Effector memory CD4-positive, alpha-beta T cell (primary cell): Measurements from ENCODE around the gene PHF20.
"Not testable (repeated sequence)": the region's sequence is repeated elsewhere in the genome, so short reads cannot be mapped to it uniquely, and the experiment has no call there.

ENCODE experiments used
- DNase-seq, 3 donors: peaks; one replicate each; pipeline ENCODE4 v3.0.0-alpha.2; 2020
- H3K27ac ChIP-seq: 2 replicates; pipeline ENCODE4 v1.7.0; 2013; ENCODE audit warnings: mild to moderate bottlenecking, low read length, moderate library complexity; ENCODE audit not compliant: insufficient read depth, poor library complexity, severe bottlenecking
- H3K27me3 ChIP-seq: replicated peaks from 2 replicates; pipeline ENCODE4 v1.7.0; 2013; ENCODE audit warnings: mild to moderate bottlenecking, low read length; ENCODE audit not compliant: insufficient read depth, control insufficient read depth, poor library complexity, severe bottlenecking
- H3K36me3 ChIP-seq: 2 replicates; pipeline ENCODE4 v1.7.0; 2013; ENCODE audit warnings: mild to moderate bottlenecking, low read length, moderate library complexity; ENCODE audit not compliant: control insufficient read depth, insufficient read depth
- H3K4me1 ChIP-seq: 2 replicates; pipeline ENCODE4 v1.7.0; 2013; ENCODE audit warnings: low read length, mild to moderate bottlenecking; ENCODE audit not compliant: control insufficient read depth, insufficient read depth, poor library complexity, severe bottlenecking
- H3K4me3 ChIP-seq: 2 replicates; pipeline ENCODE4 v1.7.0; 2013; ENCODE audit warnings: low read length, low read depth, mild to moderate bottlenecking; ENCODE audit not compliant: insufficient read depth, poor library complexity, severe bottlenecking
- H3K9me3 ChIP-seq: 2 replicates; pipeline ENCODE4 v1.7.0; 2013; ENCODE audit warnings: mild to moderate bottlenecking, low read length, moderate library complexity; ENCODE audit not compliant: control insufficient read depth

Gene PHF20

DNA sequence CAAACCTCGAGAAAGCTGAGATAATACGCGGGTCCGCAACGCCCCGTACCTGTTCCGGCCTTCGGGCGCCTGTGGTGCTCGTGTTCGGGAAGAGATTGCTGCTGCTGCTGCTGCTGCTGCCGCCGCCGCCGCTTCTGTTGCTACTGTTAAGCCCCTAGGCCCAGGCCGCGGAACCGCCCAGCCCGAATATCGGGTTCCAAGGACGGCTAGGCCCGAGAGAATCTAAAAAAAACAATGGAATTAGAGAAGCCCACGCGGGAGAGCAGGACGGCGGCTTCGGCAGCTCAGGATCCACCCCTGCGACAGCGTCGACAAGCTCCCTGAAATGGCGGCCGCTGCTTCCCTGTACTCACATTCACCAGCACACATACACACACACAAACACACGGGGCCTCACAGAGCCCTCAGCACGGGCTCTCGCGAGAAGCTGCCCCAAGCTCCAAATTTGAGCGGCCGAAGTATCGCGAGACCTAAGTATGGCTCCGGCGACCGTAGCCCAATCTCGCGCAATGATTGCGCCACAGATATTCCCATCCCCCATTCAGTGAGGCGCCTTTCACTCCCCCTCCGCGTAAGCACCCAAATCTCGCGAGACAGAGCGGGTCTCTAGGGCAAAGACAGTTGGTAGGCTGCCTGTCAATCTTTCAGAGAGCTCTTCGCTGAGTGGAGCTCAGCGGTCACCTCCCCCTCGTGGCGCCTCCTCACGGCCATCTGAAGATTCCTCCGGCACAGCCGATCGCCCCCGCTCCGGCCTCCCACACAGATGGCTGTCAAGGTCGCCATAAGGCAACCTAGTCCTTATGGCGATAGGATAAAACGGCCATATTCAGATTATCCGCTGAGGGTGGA, 29.7 kb upstream of the PHF20 start, which contains the start of gene RBM39:
RBM39 (minus strand) TSS at position 369 of the 849 bp plus-strand sequence. CDS start 1,386 bp downstream, outside the sequence.
- Histone ChIP-seq H3K4me1 (peaks cover 32% of the 10 kb centered on the region), H3K27me3 (no peaks in the 10 kb centered on the region), H3K9me3 (no peaks in the 10 kb centered on the region), H3K36me3 (peaks cover 39% of the 10 kb centered on the region), H3K27ac (peak within 1 kb of the TSS; percentile 100), H3K4me3 (peak within 1 kb of the TSS; percentile 95)
- DNase-seq = peak; percentile 99 to 100 (median 99)

DNA sequence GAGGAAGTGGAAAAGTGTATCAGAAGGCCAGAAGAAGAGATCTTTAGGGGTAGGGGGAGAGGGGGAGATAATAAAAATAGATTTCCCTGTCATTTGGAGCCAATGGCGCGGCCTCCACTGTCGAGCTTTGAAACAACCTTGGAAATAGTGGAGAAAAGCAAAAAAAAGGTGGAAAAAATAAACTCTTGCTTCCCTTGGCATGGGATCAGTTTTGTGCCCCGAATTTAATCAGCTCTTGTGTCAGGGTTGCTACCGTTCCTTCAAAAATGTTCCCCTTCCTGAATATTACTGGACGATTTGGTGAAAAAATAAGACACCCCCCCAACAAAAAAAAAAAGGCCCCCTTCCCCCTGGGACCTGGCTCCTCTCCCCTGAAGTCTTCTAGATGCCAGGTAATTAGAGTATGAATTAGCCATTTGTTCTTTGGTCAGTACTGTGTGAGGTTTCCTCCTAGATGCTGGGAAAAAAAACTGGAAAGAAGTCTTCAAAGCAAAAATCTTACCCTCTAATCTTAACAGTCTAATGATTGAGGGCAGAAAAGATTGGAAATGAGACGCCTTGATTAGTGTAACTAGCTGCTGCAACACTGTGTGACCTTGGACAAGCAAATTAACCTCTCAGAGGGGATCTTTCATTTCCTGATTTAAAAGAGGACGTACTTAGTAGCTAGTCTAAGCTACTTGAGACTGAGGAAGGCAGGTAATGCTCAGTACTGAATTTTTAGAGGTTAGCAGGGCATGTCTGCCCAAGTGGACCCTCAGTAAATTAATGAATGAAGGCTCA, 28.9 kb upstream of the PHF20 start:
- peak overlapping the region; percentile 98 for H3K27ac ChIP-seq
- H3K27me3 ChIP-seq = no peaks in the 10 kb centered on the region
- peaks cover 31% of the 10 kb centered on the region for H3K36me3 ChIP-seq
- no peak for DNase-seq
- no peaks in the 10 kb centered on the region for H3K9me3 ChIP-seq
- peaks cover 30% of the 10 kb centered on the region for H3K4me1 ChIP-seq
- H3K4me3 ChIP-seq = peak overlapping the region; percentile 61

- H3K4me1 ChIP-seq = peaks cover 20% of the 10 kb centered on the region
Measured at GRCh38 chr20:35743693-35744491, 27.9 kb upstream of the PHF20 start.

DNA sequence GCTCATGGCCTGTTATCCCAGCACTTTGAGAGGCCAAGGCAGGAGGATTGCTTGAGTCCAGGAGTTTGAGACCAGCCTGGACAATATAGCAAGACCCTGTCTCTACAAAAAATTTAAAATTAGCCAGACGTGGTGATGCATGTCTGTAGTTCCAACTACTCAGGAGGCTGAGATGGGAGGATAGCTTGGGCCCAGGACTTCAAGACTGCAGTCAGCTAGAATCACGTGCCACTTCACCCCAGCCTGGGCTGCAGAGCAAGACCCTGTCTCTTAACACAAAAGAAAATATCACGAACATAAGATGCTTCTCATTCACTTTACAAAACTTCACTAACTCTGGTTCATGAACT, 27.3 kb upstream of the PHF20 start:
- Histone ChIP-seq H3K27ac (peak overlapping the region; percentile 98), H3K4me1 (peaks cover 17% of the 10 kb centered on the region), H3K36me3 (peaks cover 17% of the 10 kb centered on the region), H3K4me3 (peak overlapping the region; percentile 61)
- H3K9me3 ChIP-seq, H3K27me3 ChIP-seq, DNase-seq: not testable (repeated sequence)

More at GRCh38 chr20:35743693-35744491, 27.9 kb upstream of the PHF20 start:
- no peak for DNase-seq
- Histone ChIP-seq H3K4me3 (peak overlapping the region; percentile 61), H3K27ac (peak overlapping the region; percentile 98), H3K36me3 (peaks cover 22% of the 10 kb centered on the region), H3K9me3 (no peaks in the 10 kb centered on the region), H3K27me3 (no peaks in the 10 kb centered on the region)

- Histone ChIP-seq H3K27ac (no peak overlapping the region), H3K4me3 (no peak overlapping the region), H3K36me3 (no peaks in the 10 kb centered on the region), H3K4me1 (no peaks in the 10 kb centered on the region), H3K9me3 (no peaks in the 10 kb centered on the region), H3K27me3 (no peaks in the 10 kb centered on the region)
- DNase-seq = no peak
Measured at GRCh38 chr20:35750611-35751010, 21.2 kb upstream of the PHF20 start.

- Histone ChIP-seq H3K27ac (no peak overlapping the region), H3K27me3 (no peaks in the 10 kb centered on the region), H3K36me3 (no peaks in the 10 kb centered on the region), H3K9me3 (no peaks in the 10 kb centered on the region), H3K4me3 (no peak overlapping the region), H3K4me1 (no peaks in the 10 kb centered on the region)
- DNase-seq = no peak
Measured at GRCh38 chr20:35756404-35756803, 15.4 kb upstream of the PHF20 start.

GRCh38 chr20:35757098-35757705, 14.6 kb upstream of the PHF20 start:
- H3K27ac ChIP-seq = no peak overlapping the region
- no peaks in the 10 kb centered on the region for H3K9me3 ChIP-seq
- no peaks in the 10 kb centered on the region for H3K36me3 ChIP-seq
- H3K27me3 ChIP-seq = no peaks in the 10 kb centered on the region
- no peak for DNase-seq
- no peaks in the 10 kb centered on the region for H3K4me1 ChIP-seq
- H3K4me3 ChIP-seq = no peak overlapping the region

DNA sequence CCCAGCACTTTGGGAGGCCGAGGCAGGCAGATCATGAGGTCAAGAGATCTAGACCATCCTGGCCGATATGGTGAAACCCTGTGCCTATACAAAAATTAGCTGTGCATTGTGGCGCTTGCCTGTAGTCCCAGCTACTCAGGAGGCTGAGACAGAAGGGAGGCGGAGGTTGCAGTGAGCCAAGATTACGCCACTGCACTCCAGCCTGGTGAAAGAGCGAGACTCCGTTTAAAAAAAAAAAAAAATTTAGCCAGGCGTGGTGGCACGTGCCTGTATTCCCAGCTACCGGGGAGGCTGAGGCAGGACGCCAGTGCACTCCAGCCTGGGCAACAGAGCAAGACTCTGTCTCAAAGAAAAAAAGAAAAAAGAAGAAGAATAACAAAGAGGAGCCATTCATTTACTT, 10.3 kb upstream of the PHF20 start:
- H3K36me3 ChIP-seq, H3K9me3 ChIP-seq, H3K27me3 ChIP-seq, H3K27ac ChIP-seq, H3K4me1 ChIP-seq, H3K4me3 ChIP-seq, DNase-seq: not testable (repeated sequence)

DNA sequence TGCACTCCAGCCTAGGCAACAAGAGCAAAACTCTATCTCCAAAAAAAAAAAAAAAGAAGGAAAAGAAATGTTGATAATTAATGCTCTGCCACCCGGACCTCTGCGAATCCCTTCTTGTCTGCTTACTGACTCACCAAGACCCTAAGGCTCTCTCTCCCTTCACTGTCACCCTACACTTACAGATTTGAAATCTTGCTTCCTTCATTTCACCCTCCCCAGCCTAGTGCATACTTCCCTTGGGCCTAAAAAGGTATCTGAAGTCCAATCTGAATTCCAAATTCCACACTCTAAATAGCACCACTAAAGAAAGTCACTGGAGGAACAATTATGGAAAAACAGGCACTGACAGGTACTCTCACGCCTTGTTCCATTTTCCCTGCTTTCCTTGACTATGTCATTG, 9.4 kb upstream of the PHF20 start:
- DNase-seq = no peak
- no peaks in the 10 kb centered on the region for H3K36me3 ChIP-seq
- no peak overlapping the region for H3K27ac ChIP-seq
- H3K4me3 ChIP-seq = no peak overlapping the region
- no peaks in the 10 kb centered on the region for H3K27me3 ChIP-seq
- no peaks in the 10 kb centered on the region for H3K9me3 ChIP-seq
- H3K4me1 ChIP-seq = peaks cover 16% of the 10 kb centered on the region
